ENCODE results near the gene C2CD3. TPM values are rescaled to one million over a fixed set of nuclear protein-coding genes. Genes with fewer than 3 reads are reported as not detected.

The C2CD3 gene
- total and polyA plus RNA-seq, 9 of the 15 experiments (the other 6 are each of a cell fraction or from before 2014, with no cell fraction given), result 4.4 to 20.2 (median 15.4) TPM

- peak; percentile 74 for FAIRE-seq
- peak overlapping the region; percentile 35 to 45; a peak in 2 of 4 replicates for H3K9ac ChIP-seq (ENCODE audit: insufficient read depth in 1 of 2, low read depth in 2 of 2, low read length in 2 of 2)
- DNase-seq (ENCODE audit: extremely low read depth in 1 of 4, low spot score in 3 of 4), result peak in 2 of 4 experiments; percentile 33 to 69
- TF ChIP-seq ZNF592 (IDR thresholded peaks at IDR 0.05), result peak; percentile 89
- TF ChIP-seq MAZ (CRISPR knock-in tag; conservative IDR thresholded peaks at IDR 0.05 in 1 of 2, IDR thresholded peaks at IDR 0.05 in 1 of 2), result 0 out of 4 replicates have a peak, but pooled peaks of 1 of the 2 experiments have one; percentile 3
- no peak for TF ChIP-seq RFX1 (IDR thresholded peaks at IDR 0.05)
- TF ChIP-seq CXXC5 (CRISPR knock-in tag; IDR thresholded peaks at IDR 0.05), result peak; percentile 31; the same call in 1 of the 2 replicates
- TF ChIP-seq SMAD4 (CRISPR knock-in tag; conservative IDR thresholded peaks at IDR 0.05), result peak; percentile 62
- TF ChIP-seq MNT (conservative IDR thresholded peaks at IDR 0.05), result peak; percentile 39 to 65; a peak in 3 of 4 replicates
- TF ChIP-seq ARNT (IDR thresholded peaks at IDR 0.05), result peak in 1 of 2 experiments; percentile 24; a peak in 1 of 4 replicates
- TF ChIP-seq PBX2 (CRISPR knock-in tag; IDR thresholded peaks at IDR 0.05; ENCODE audit: low read depth), result no peak
- TF ChIP-seq PBX2 (tag; conservative IDR thresholded peaks at IDR 0.05; ENCODE audit: low read depth), result peak; percentile 71
- no peak for TF ChIP-seq NR4A1 (CRISPR knock-in tag; IDR thresholded peaks at IDR 0.05)
- TF ChIP-seq NR4A1 (tag; IDR thresholded peaks at IDR 0.05), result peak; percentile 55; the same call in 1 of the 2 replicates
- TF ChIP-seq MAX (CRISPR knock-in tag; IDR thresholded peaks at IDR 0.05), result 0 out of 2 replicates have a peak, but pooled peaks have one; percentile 8
Measured at GRCh38 chr11:74009675-74010305, 161.0 kb downstream of the C2CD3 start.

More at GRCh38 chr11:74009675-74010305, 161.0 kb downstream of the C2CD3 start:
- ATAC-seq, result peak; percentile 4; the same call in 1 of the 3 replicates
- Histone ChIP-seq H3K9me3 (replicated peaks; ENCODE audit: control insufficient read depth, insufficient read depth, low read depth, low read length) (no peaks in the 10 kb centered on the region), H3K4me2 (ENCODE audit: insufficient read depth, low read length) (0 out of 2 replicates have a peak overlapping the region, but pooled peaks have one; percentile 26), H3K4me3 (no peak overlapping the region), H3K27ac (ENCODE audit: extremely low read depth, low read depth, low read length) (peak overlapping the region; percentile 83), H3K9me1 (ENCODE audit: control insufficient read depth, insufficient read depth, low read length) (peaks cover 5% of the 10 kb centered on the region), H3K36me3 (ENCODE audit: control insufficient read depth, insufficient read depth, low read length) (no peaks in the 10 kb centered on the region), H3K79me2 (ENCODE audit: control insufficient read depth, insufficient read depth, low read length) (no peaks in the 10 kb centered on the region), H4K20me1 (replicated peaks; ENCODE audit: control insufficient read depth, insufficient read depth, low read length) (no peaks in the 10 kb centered on the region), H3K27me3 (ENCODE audit: control insufficient read depth in 2 of 2, insufficient read depth in 2 of 2, low read length in 2 of 2) (no peaks in the 10 kb centered on the region), H3K4me1 (replicated peaks in 1 of 2; ENCODE audit: control insufficient read depth in 2 of 2, insufficient read depth in 2 of 2, low read length in 2 of 2) (peaks cover 54 to 68% of the 10 kb centered on the region in 2 experiments), H2AFZ (ENCODE audit: low read depth, low read length) (peak overlapping the region; percentile 75)
- CTCF ChIA-PET (ENCODE audit: low intra/inter-chr PET ratio), result no interaction called here
- intact Hi-C loops (cut with micrococcal nuclease), result loop anchor here (5.0 kb wide), 1 partner anchor 78 kb away; no protein-coding TSS in a partner anchor
- WGBS (ENCODE audit: insufficient coverage, low coverage, missing lambda C conversion rate), result 51% methylated on average over 5 of the region's 5 CpGs
- no TSS peak for BruUV-seq (replicated peaks)
- POLR2A ChIA-PET, result interaction anchor here (0.5 to 1.0 kb wide), 2 partner anchors 8 to 10 kb away, joined by 3 to 4 read pairs; no protein-coding TSS in a partner anchor
- in situ Hi-C loops (cut with MboI), result no loop called here
